Esophagus muscularis mucosa (tissue), 4 donors: ENCODE data around the gene PHB1. TPM values are rescaled to one million over a fixed set of nuclear protein-coding genes. Genes with fewer than 3 reads are reported as not detected.

Experiments
- DNase-seq: peaks from one replicate; pipeline ENCODE4 v3.0.0-alpha.2; 2017; ENCODE audit errors: extremely low spot score
- H3K27ac ChIP-seq, 4 donors: fragments of 200-600 bp; sonication (generic); replicated peaks in 1 of 4; 1 replicate in 3 of 4; 2 replicates in 1 of 4; pipeline ENCODE4 v1.5.1; 2016 to 2019; ENCODE audit warnings: mild to moderate bottlenecking in 1 of 4
- H3K27me3 ChIP-seq, 4 donors: fragments of 200-600 bp; sonication (generic); one replicate each; pipeline versions ENCODE4 v1.5.1 to v1.6.0; 2016 to 2019
- H3K36me3 ChIP-seq, 4 donors: fragments of 200-600 bp; sonication (generic); one replicate each; pipeline ENCODE4 v1.5.1; 2016 to 2019
- H3K4me1 ChIP-seq, 4 donors: fragments of 200-600 bp; sonication (generic); one replicate each; pipeline ENCODE4 v1.5.1; 2016 to 2019
- H3K4me3 ChIP-seq, 4 donors: fragments of 200-600 bp; sonication (generic); 1 replicate in 2 of 4; 2 replicates in 2 of 4; pipeline ENCODE4 v1.5.1; 2016 to 2019; ENCODE audit warnings: mild to moderate bottlenecking in 4 of 4, moderate library complexity in 1 of 4
- H3K9me3 ChIP-seq, 4 donors: fragments of 200-600 bp; sonication (generic); 1 replicate in 3 of 4; 2 replicates in 1 of 4; pipeline ENCODE4 v1.5.1; 2016 to 2019
- EP300 ChIP-seq: sonication (generic); formaldehyde crosslinking; IDR thresholded peaks from one replicate; pipeline ENCODE4 v1.6.1; 2017; ENCODE audit warnings: antibody characterized with exemption
- POLR2A ChIP-seq: fragments of 450-650 bp; IDR thresholded peaks from one replicate; pipeline ENCODE4 v1.6.1; 2017; ENCODE audit warnings: antibody characterized with exemption, moderate library complexity, mild to moderate bottlenecking, low read depth
- POLR2AphosphoS5 ChIP-seq, 2 donors: sonication (generic); formaldehyde crosslinking; IDR thresholded peaks; one replicate each; pipeline ENCODE4 v1.6.1; 2017; ENCODE audit warnings: antibody characterized with exemption in 2 of 2
- WGBS: methylation state at CpG from one replicate; pipeline ENCODE4 v1.1.5; 2018; 5-methylcytosine and 5-hydroxymethylcytosine counted together
- intact Hi-C: fragments of 100-400 bp; cut with DNase I; formaldehyde crosslinking; loops from one replicate; pipeline ENCODE4 v1.15.1; 2023
- total RNA-seq, 4 donors: library from RNA; depleted of rRNA; stranded (reverse); fragments of >200 nt; gene quantifications; one replicate each; pipeline versions ENCODE4 v1.1.0 to v1.2.1, GENCODE V29; 2016
- TF ChIP-seq, protein P1 (sequence below), 3 experiments: fragments of 200-600 bp in 2 of 3; fragments of 450-650 bp in 1 of 3; sonication (generic) in 2 of 3; IDR thresholded peaks; one replicate each; pipeline ENCODE4 v1.5.1; 2017 to 2019; ENCODE audit warnings: antibody characterized with exemption in 3 of 3, mild to moderate bottlenecking in 2 of 3, moderate library complexity in 1 of 3

PHB1 gene
- total RNA-seq, 4 donors from 2014 or later: 75.6 to 101 (median 95.6) TPM

DNA sequence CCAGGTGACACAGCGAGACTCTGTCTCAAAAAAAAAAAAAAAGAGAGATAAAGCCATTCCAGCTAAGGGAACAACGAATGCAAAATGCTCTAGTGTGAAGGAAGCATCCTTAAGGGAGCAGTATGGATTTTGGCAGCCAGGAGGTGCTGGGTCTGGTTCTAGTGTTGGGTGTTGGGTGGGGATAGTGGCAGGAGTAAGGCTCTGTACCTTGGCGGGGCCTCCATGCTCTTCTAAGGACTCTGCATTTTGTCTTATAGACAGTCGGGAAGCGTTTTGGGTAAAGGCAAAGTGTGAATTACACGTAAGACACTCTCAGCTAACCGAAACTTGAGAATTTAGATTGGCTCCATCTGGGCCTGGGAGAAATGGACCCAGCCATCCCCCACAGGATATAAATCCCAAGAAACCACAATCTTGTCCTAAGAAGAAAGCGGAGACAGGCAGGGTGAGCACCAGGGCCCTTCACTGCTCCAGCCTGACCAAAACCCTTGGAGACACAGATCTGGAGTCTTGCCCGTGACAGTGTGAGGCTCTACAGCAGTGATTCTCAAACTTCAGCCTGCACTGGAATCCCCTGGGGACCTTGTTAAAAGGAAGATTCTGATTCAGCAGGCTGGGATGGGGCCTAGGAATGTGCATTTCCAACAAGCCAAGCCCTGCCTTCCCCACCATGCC, 33.1 kb upstream of the PHB1 start:
- Histone ChIP-seq H3K9me3 (no peaks in the 10 kb centered on the region), H3K4me3 (no peak overlapping the region), H3K4me1 (peaks cover 0 to 3% (median 0%) of the 10 kb centered on the region in 4 donors), H3K27me3 (peaks cover 0 to 25% (median 0%) of the 10 kb centered on the region in 4 donors), H3K36me3 (no peaks in the 10 kb centered on the region), H3K27ac (no peak overlapping the region)
- intact Hi-C loops: no loop called here
- 78% methylated on average over 9 of the region's 9 CpGs for WGBS
- TF ChIP-seq EP300: no peak
- TF ChIP-seq POLR2A: no peak
- DNase-seq: no peak

DNA sequence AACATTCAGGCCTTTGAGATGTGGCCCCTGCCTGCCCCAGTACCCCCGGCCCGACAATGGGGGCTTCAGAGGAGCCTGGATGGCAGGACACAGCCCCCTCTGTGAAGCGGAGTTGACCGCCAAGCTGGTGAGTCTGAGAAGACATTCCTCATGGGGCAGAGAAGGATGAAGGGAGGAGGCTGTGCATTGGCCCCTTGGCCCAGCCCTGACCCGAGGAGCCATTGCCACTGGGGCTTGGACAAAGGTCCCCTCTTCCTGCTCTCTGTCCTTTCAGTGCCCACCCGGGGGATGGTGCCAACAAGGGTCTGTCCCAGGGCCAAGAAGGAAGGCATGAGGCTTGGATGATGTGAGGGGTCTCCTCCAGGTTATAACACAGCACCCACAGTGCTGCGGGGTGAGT, 30.9 kb upstream of the PHB1 start:
- Histone ChIP-seq H3K9me3 (no peaks in the 10 kb centered on the region), H3K27ac (no peak overlapping the region), H3K4me3 (no peak overlapping the region), H3K27me3 (peaks cover 0 to 47% (median 0%) of the 10 kb centered on the region in 4 donors), H3K4me1 (no peaks in the 10 kb centered on the region), H3K36me3 (no peaks in the 10 kb centered on the region)
- intact Hi-C loops: no loop called here
- DNase-seq: no peak
- TF ChIP-seq POLR2A (no peak), POLR2AphosphoS5 (IDR thresholded peaks at IDR 0.05) (no peak), EP300 (no peak)
- TF ChIP-seq, protein P1, sequence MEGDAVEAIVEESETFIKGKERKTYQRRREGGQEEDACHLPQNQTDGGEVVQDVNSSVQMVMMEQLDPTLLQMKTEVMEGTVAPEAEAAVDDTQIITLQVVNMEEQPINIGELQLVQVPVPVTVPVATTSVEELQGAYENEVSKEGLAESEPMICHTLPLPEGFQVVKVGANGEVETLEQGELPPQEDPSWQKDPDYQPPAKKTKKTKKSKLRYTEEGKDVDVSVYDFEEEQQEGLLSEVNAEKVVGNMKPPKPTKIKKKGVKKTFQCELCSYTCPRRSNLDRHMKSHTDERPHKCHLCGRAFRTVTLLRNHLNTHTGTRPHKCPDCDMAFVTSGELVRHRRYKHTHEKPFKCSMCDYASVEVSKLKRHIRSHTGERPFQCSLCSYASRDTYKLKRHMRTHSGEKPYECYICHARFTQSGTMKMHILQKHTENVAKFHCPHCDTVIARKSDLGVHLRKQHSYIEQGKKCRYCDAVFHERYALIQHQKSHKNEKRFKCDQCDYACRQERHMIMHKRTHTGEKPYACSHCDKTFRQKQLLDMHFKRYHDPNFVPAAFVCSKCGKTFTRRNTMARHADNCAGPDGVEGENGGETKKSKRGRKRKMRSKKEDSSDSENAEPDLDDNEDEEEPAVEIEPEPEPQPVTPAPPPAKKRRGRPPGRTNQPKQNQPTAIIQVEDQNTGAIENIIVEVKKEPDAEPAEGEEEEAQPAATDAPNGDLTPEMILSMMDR (IDR thresholded peaks at IDR 0.05): no peak
- WGBS: 80% methylated on average over 6 of the region's 7 CpGs

DNA sequence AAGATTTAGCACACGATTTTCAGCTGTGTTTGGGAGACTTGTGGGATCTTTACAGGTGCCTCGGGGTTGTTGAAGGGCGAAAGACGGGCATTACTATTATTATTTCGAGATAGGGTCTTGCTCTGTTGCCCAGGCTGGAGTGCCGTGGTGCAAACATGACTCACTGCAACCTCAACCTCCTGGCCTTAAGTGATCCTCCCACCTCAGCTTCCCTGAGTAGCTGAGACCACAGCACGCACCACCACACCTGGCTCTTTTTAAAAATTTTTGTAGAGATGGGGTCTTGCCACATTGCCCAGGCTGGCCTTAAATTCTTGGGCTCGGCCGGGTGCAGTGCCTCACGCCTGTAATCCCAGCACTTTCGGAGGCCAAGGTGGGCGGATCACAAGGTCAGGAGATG, 29.7 kb upstream of the PHB1 start:
- Histone ChIP-seq H3K27ac (no peak overlapping the region), H3K4me1 (no peaks in the 10 kb centered on the region), H3K9me3 (no peaks in the 10 kb centered on the region), H3K36me3 (no peaks in the 10 kb centered on the region), H3K27me3 (peaks cover 0 to 59% (median 5%) of the 10 kb centered on the region in 4 donors), H3K4me3 (no peak overlapping the region)
- intact Hi-C loops: no loop called here
- no peak for DNase-seq
- TF ChIP-seq, protein P1 (IDR thresholded peaks at IDR 0.05): no peak
- TF ChIP-seq POLR2AphosphoS5 (IDR thresholded peaks at IDR 0.05): no peak
- TF ChIP-seq EP300: no peak
- TF ChIP-seq POLR2A: no peak
- WGBS: 88% methylated on average over 12 of the region's 12 CpGs

DNA sequence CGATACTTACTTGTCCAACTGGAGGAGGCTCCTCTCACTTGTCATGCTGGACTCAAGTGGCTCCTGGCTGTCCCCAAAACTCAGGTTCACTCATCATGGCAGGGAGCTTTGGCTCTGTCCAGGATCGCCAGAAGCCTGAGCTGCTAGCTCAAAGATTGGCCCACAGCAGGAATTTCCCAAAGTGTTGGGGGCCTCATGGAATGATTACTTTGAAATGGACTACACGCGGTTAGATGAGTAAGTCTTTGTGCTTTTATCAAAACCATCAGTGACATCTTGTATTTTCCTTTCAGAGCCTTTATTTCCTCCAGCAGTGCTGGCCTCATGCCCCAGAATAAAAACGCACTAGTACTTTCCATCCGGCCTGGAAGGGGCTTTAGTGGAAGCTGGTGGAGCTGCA, 29.2 kb upstream of the PHB1 start:
- no peaks in the 10 kb centered on the region for H3K9me3 ChIP-seq
- no peak for DNase-seq
- no peak for TF ChIP-seq EP300
- no peak for TF ChIP-seq POLR2A
- TF ChIP-seq, protein P1 (IDR thresholded peaks at IDR 0.05): no peak
- no peak for TF ChIP-seq POLR2AphosphoS5 (IDR thresholded peaks at IDR 0.05)
- intact Hi-C loops: no loop called here
- no peak overlapping the region for H3K27ac ChIP-seq
- 55% methylated on average over 6 of the region's 6 CpGs for whole genome bisulfite sequencing
- peaks cover 0 to 64% (median 8%) of the 10 kb centered on the region in 4 donors for H3K27me3 ChIP-seq
- H3K36me3 ChIP-seq: no peaks in the 10 kb centered on the region
- H3K4me3 ChIP-seq: no peak overlapping the region
- peaks cover 0 to 4% (median under 1%) of the 10 kb centered on the region in 4 donors for H3K4me1 ChIP-seq

DNA sequence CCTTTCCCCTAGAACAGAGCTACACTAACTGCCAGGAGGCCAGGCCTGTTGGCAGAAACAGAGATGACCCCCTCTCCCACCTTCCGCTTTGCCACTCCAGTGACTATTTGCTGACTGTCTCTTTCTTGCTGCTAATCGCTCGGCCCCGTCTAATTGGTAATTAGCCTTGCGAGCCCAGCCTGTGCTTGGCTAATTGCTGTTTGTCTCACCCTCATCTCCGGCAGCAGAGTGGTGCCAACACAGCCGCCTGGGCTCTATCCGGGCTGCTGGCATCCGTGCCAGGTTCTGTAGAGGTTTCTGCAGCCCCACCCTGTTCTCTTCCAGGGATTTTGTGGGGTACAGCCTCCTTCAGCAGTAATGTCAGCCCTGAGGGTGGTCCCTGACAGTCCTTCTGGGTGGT, 27.4 kb upstream of the PHB1 start:
- Histone ChIP-seq H3K36me3 (no peaks in the 10 kb centered on the region), H3K27ac (no peak overlapping the region), H3K9me3 (no peaks in the 10 kb centered on the region), H3K27me3 (peaks cover 0 to 75% (median 12%) of the 10 kb centered on the region in 4 donors), H3K4me1 (peaks cover 0 to 6% (median 2%) of the 10 kb centered on the region in 4 donors), H3K4me3 (no peak overlapping the region)
- no peak for DNase-seq
- 87% methylated on average over 9 of the region's 9 CpGs for WGBS
- TF ChIP-seq EP300 (no peak), POLR2AphosphoS5 (IDR thresholded peaks at IDR 0.05) (no peak), POLR2A (no peak)
- TF ChIP-seq, protein P1 (IDR thresholded peaks at IDR 0.05): no peak
- intact Hi-C loops: no loop called here
